ENCODE data around the gene IGHMBP2.

IGHMBP2 gene

DNA sequence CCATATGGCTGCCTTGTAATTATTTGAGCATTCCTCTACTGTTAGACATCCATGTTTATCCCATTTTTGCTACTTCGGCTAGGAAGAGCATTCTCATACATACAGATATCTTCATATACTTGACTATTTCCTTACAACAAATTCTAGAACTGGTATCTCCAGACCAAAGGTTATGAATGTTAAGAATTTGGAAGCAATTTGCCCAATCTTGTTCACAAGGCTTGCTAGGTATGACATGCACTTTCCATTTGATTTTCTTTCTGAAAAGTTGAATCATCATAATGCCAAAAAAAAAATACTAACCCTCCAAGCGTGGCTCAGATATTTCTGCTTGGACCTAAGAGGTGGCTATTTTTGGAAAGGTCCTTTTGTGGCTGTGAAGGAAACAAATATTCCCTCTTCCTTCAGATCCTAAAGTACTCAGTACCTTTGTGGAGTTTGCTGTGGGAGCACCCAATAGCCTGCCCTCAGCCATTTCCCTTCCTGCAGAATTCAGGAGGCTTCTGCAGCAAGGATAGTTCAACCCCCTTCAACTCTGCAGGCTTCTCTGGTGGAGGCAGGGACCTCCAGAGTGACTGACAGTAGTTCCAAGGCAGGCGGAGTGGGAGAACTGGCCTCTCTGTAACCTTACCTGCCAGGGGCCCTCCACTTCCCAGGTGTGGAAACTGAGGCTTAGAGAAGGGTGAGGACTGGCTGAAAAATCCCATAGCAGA is 40.0 kb upstream of the IGHMBP2 start:
- Histone ChIP-seq H2BK5ac (ENCODE audit: low read length) (no peak overlapping the region), H2AK5ac (ENCODE audit: low read depth, low read length) (no peak overlapping the region), H4K8ac (ENCODE audit: low read depth, low read length) (no peak overlapping the region), H3K4ac (ENCODE audit: low read length) (no peak overlapping the region), H3K27ac (replicated peaks; ENCODE audit: low read length) (no peak overlapping the region), H3K4me3 (ENCODE audit: low read length in 2 of 2) (no peak overlapping the region), H3K4me2 (ENCODE audit: insufficient read depth, low read length, poor library complexity, severe bottlenecking) (no peak overlapping the region), H3K9ac (ENCODE audit: low read depth, low read length, poor library complexity) (no peak overlapping the region), H2AFZ (ENCODE audit: low read length) (no peak overlapping the region), H2BK120ac (ENCODE audit: low read depth, low read length) (no peak overlapping the region), H4K91ac (ENCODE audit: low read depth, low read length, poor library complexity) (no peak overlapping the region), H3K18ac (ENCODE audit: low read length) (no peak overlapping the region), H2BK15ac (ENCODE audit: low read length) (no peak overlapping the region), H3K79me1 (ENCODE audit: low read depth, low read length) (no peaks in the 10 kb centered on the region), H3K27me3 (ENCODE audit: control insufficient read depth in 3 of 3, insufficient read depth in 3 of 3, low read depth in 1 of 3, low read length in 3 of 3) (no peaks in the 10 kb centered on the region), H3K9me3 (replicated peaks in 1 of 2; ENCODE audit: control insufficient read depth in 2 of 2, insufficient read depth in 1 of 2, low read depth in 1 of 2, low read length in 2 of 2) (peaks cover 5 to 8% of the 10 kb centered on the region in 2 donors), H2BK12ac (ENCODE audit: low read length) (no peak overlapping the region), H3K36me3 (replicated peaks in 1 of 2; ENCODE audit: control insufficient read depth in 2 of 2, insufficient read depth in 2 of 2, low read length in 2 of 2) (peaks cover 0 to 2% of the 10 kb centered on the region in 2 donors), H3K14ac (ENCODE audit: low read length) (no peak overlapping the region), H3K23ac (ENCODE audit: low read depth, low read length, poor library complexity) (no peak overlapping the region), H3K4me1 (ENCODE audit: control insufficient read depth in 2 of 2, insufficient read depth in 1 of 2, low read depth in 1 of 2, low read length in 2 of 2) (peaks cover 0 to 2% of the 10 kb centered on the region in 2 donors)
- no CpG with 5 or more reads among the region's 3 CpGs for WGBS, 2 donors (ENCODE audit: extremely low coverage in 2 of 2, insufficient read length in 2 of 2, insufficient replicate concordance in 1 of 2)
- no peak for DNase-seq (ENCODE audit: low spot score)

DNA sequence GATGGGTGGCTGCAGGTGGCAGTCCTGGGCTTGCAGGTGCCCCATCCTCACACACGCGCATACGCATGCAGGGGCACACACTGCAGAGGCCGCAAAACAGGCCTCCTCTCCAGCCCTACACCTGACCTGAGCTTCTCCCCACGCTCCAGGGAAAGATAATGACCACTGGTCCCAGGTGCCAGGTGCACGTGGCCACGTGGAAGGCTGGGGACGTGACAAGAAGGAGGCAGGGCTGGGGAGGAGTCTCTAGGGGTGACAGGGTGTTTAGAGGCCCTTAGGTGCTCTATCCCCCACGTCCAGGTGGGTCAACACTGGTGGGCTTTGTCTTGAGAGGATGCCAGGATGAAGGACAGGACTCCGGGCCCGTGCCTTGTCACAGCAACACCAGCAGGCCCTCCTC is 38.5 kb upstream of the IGHMBP2 start:
- no peak overlapping the region for H3K18ac ChIP-seq (ENCODE audit: low read length)
- H2AK5ac ChIP-seq (ENCODE audit: low read depth, low read length): no peak overlapping the region
- peaks cover 5 to 6% of the 10 kb centered on the region in 2 donors for H3K9me3 ChIP-seq (replicated peaks in 1 of 2; ENCODE audit: control insufficient read depth in 2 of 2, insufficient read depth in 1 of 2, low read depth in 1 of 2, low read length in 2 of 2)
- no peak overlapping the region for H3K4ac ChIP-seq (ENCODE audit: low read length)
- peak overlapping the region; percentile 39 for H3K23ac ChIP-seq (ENCODE audit: low read depth, low read length, poor library complexity)
- H2BK12ac ChIP-seq (ENCODE audit: low read length): no peak overlapping the region
- no peak overlapping the region for H3K14ac ChIP-seq (ENCODE audit: low read length)
- no peak overlapping the region for H3K27ac ChIP-seq (replicated peaks; ENCODE audit: low read length)
- H3K4me1 ChIP-seq (ENCODE audit: control insufficient read depth in 2 of 2, insufficient read depth in 1 of 2, low read depth in 1 of 2, low read length in 2 of 2): peaks cover 0 to 6% of the 10 kb centered on the region in 2 donors
- no CpG with 5 or more reads among the region's 11 CpGs for whole genome bisulfite sequencing, 2 donors (ENCODE audit: extremely low coverage in 2 of 2, insufficient read length in 2 of 2, insufficient replicate concordance in 1 of 2)
- peaks cover 0 to 2% of the 10 kb centered on the region in 2 donors for H3K36me3 ChIP-seq (replicated peaks in 1 of 2; ENCODE audit: control insufficient read depth in 2 of 2, insufficient read depth in 2 of 2, low read length in 2 of 2)
- H4K91ac ChIP-seq (ENCODE audit: low read depth, low read length, poor library complexity): no peak overlapping the region
- H3K9ac ChIP-seq (ENCODE audit: low read depth, low read length, poor library complexity): no peak overlapping the region
- no peak overlapping the region for H4K8ac ChIP-seq (ENCODE audit: low read depth, low read length)
- H2BK120ac ChIP-seq (ENCODE audit: low read depth, low read length): no peak overlapping the region
- H3K27me3 ChIP-seq (ENCODE audit: control insufficient read depth in 3 of 3, insufficient read depth in 3 of 3, low read depth in 1 of 3, low read length in 3 of 3): peaks cover 0 to 3% (median 0%) of the 10 kb centered on the region in 3 experiments
- H3K4me2 ChIP-seq (ENCODE audit: insufficient read depth, low read length, poor library complexity, severe bottlenecking): no peak overlapping the region
- no peak overlapping the region for H2BK15ac ChIP-seq (ENCODE audit: low read length)
- DNase-seq (ENCODE audit: low spot score): no peak
- no peaks in the 10 kb centered on the region for H3K79me1 ChIP-seq (ENCODE audit: low read depth, low read length)
- no peak overlapping the region for H2AFZ ChIP-seq (ENCODE audit: low read length)
- peak overlapping the region; percentile 39 for H2BK5ac ChIP-seq (ENCODE audit: low read length)
- H3K4me3 ChIP-seq (ENCODE audit: low read length in 2 of 2): peak overlapping the region in 1 of 2 donors; percentile 25

DNA sequence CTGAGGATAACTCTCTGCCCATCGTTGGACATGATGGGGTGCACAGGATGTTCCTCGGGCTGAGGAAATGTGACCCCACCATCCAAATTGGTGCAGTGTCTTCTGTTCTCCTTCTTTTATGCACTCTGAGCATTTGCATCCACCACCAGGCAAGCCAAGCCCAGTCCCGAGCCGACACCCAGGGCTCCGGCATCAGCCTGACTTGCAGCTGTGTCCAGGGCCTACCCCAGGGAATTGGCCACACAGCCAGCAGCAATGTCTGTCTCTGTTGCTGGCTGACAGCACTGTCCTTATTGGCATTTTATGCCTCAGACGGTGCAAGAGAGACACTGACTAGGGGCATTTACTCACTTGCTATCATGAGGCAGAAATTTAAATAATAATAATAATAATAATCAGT is 36.6 kb upstream of the IGHMBP2 start:
- Histone ChIP-seq H4K8ac (ENCODE audit: low read depth, low read length) (no peak overlapping the region), H3K4ac (ENCODE audit: low read length) (no peak overlapping the region), H3K79me1 (ENCODE audit: low read depth, low read length) (no peaks in the 10 kb centered on the region), H3K27me3 (ENCODE audit: control insufficient read depth in 3 of 3, insufficient read depth in 3 of 3, low read depth in 1 of 3, low read length in 3 of 3) (peaks cover 0 to 4% (median 3%) of the 10 kb centered on the region in 3 experiments), H3K9ac (ENCODE audit: low read depth, low read length, poor library complexity) (no peak overlapping the region), H2BK120ac (ENCODE audit: low read depth, low read length) (no peak overlapping the region), H2AFZ (ENCODE audit: low read length) (no peak overlapping the region), H2AK5ac (ENCODE audit: low read depth, low read length) (no peak overlapping the region), H3K4me2 (ENCODE audit: insufficient read depth, low read length, poor library complexity, severe bottlenecking) (no peak overlapping the region), H3K9me3 (replicated peaks in 1 of 2; ENCODE audit: control insufficient read depth in 2 of 2, insufficient read depth in 1 of 2, low read depth in 1 of 2, low read length in 2 of 2) (peaks cover 5 to 6% of the 10 kb centered on the region in 2 donors), H3K27ac (replicated peaks; ENCODE audit: low read length) (no peak overlapping the region), H2BK5ac (ENCODE audit: low read length) (no peak overlapping the region), H4K91ac (ENCODE audit: low read depth, low read length, poor library complexity) (no peak overlapping the region), H2BK12ac (ENCODE audit: low read length) (no peak overlapping the region), H3K4me3 (ENCODE audit: low read length in 2 of 2) (no peak overlapping the region), H3K23ac (ENCODE audit: low read depth, low read length, poor library complexity) (no peak overlapping the region), H3K4me1 (ENCODE audit: control insufficient read depth in 2 of 2, insufficient read depth in 1 of 2, low read depth in 1 of 2, low read length in 2 of 2) (peaks cover 0 to 9% of the 10 kb centered on the region in 2 donors), H3K18ac (ENCODE audit: low read length) (no peak overlapping the region), H3K36me3 (replicated peaks in 1 of 2; ENCODE audit: control insufficient read depth in 2 of 2, insufficient read depth in 2 of 2, low read length in 2 of 2) (peaks cover 0 to 2% of the 10 kb centered on the region in 2 donors), H3K14ac (ENCODE audit: low read length) (no peak overlapping the region), H2BK15ac (ENCODE audit: low read length) (no peak overlapping the region)
- no CpG with 5 or more reads among the region's 6 CpGs for WGBS, 2 donors (ENCODE audit: extremely low coverage in 2 of 2, insufficient read length in 2 of 2, insufficient replicate concordance in 1 of 2)
- DNase-seq (ENCODE audit: low spot score): no peak

DNA sequence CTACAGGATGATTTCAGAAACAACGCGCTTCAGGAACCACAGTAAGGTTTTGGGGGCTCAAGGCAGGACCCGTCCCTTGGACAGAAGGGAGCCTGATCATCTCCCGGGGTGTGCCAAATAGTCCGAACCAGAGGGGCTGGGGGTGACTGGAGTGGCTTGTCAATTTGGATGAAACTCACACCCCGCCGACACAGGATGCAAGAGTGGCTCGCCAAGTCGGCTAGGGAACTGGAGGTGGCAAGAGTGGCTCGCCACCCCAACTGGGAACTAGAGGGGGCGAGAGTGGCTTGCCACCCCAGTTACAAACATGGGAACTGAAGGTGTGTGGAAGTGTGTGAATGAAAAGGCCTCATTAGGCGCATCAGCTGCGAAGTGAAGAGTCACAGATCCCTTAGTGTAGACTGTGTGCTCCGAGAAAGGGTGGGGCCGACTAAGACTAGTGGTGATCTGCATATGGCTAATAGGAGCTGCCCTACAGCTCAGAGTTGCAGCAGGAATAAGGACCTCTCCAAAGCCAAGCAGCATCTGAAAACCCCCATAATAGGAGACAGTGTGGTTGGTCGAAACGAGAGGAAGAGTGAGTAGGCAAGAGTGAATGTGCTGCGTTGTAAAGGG is 35.4 kb upstream of the IGHMBP2 start:
- Histone ChIP-seq H2BK5ac (ENCODE audit: low read length) (no peak overlapping the region), H3K4ac (ENCODE audit: low read length) (no peak overlapping the region), H3K4me3 (ENCODE audit: low read length in 2 of 2) (no peak overlapping the region), H3K27ac (replicated peaks; ENCODE audit: low read length) (no peak overlapping the region), H3K14ac (ENCODE audit: low read length) (no peak overlapping the region), H3K9ac (ENCODE audit: low read depth, low read length, poor library complexity) (no peak overlapping the region), H2AK5ac (ENCODE audit: low read depth, low read length) (no peak overlapping the region), H2AFZ (ENCODE audit: low read length) (no peak overlapping the region), H3K4me1 (ENCODE audit: control insufficient read depth in 2 of 2, insufficient read depth in 1 of 2, low read depth in 1 of 2, low read length in 2 of 2) (peaks cover 0 to 8% of the 10 kb centered on the region in 2 donors), H2BK12ac (ENCODE audit: low read length) (no peak overlapping the region), H2BK15ac (ENCODE audit: low read length) (no peak overlapping the region), H3K79me1 (ENCODE audit: low read depth, low read length) (no peaks in the 10 kb centered on the region), H2BK120ac (ENCODE audit: low read depth, low read length) (no peak overlapping the region), H3K27me3 (ENCODE audit: control insufficient read depth in 3 of 3, insufficient read depth in 3 of 3, low read depth in 1 of 3, low read length in 3 of 3) (peaks cover 0 to 4% (median 3%) of the 10 kb centered on the region in 3 experiments), H3K9me3 (replicated peaks in 1 of 2; ENCODE audit: control insufficient read depth in 2 of 2, insufficient read depth in 1 of 2, low read depth in 1 of 2, low read length in 2 of 2) (peaks cover 3 to 5% of the 10 kb centered on the region in 2 donors), H4K91ac (ENCODE audit: low read depth, low read length, poor library complexity) (no peak overlapping the region), H3K36me3 (replicated peaks in 1 of 2; ENCODE audit: control insufficient read depth in 2 of 2, insufficient read depth in 2 of 2, low read length in 2 of 2) (no peaks in the 10 kb centered on the region), H3K4me2 (ENCODE audit: insufficient read depth, low read length, poor library complexity, severe bottlenecking) (no peak overlapping the region), H4K8ac (ENCODE audit: low read depth, low read length) (no peak overlapping the region), H3K23ac (ENCODE audit: low read depth, low read length, poor library complexity) (no peak overlapping the region), H3K18ac (ENCODE audit: low read length) (no peak overlapping the region)
- no CpG with 5 or more reads among the region's 18 CpGs for WGBS, 2 donors (ENCODE audit: extremely low coverage in 2 of 2, insufficient read length in 2 of 2, insufficient replicate concordance in 1 of 2)
- no peak for DNase-seq (ENCODE audit: low spot score)

All from neuronal stem cell (in vitro differentiated cells).